GM12874 (cell line): ENCODE results near the gene CLMN.

Experiments used
- CTCF ChIP-seq: IDR thresholded peaks from 2 replicates; pipeline ENCODE4 v1.5.1; 2011; ENCODE audit warnings: low read depth, mild to moderate bottlenecking, control low read depth, low read length, moderate library complexity; ENCODE audit not compliant: insufficient read depth

Gene CLMN

GRCh38 chr14:95137804-95138167 lies 181.9 kb downstream of the CLMN start:
- no peak for TF ChIP-seq CTCF

- no peak for TF ChIP-seq CTCF
Measured at GRCh38 chr14:95137164-95137803, 182.4 kb downstream of the CLMN start.

GRCh38 chr14:95136631-95137030 lies 183.1 kb downstream of the CLMN start:
- no peak for TF ChIP-seq CTCF

GRCh38 chr14:95134304-95134933 lies 185.3 kb downstream of the CLMN start:
- TF ChIP-seq CTCF: no peak

GRCh38 chr14:95133282-95133681 lies 186.4 kb downstream of the CLMN start:
- TF ChIP-seq CTCF: no peak

- TF ChIP-seq CTCF: no peak
Measured at GRCh38 chr14:95132760-95133159, 186.9 kb downstream of the CLMN start.
